Activated CD8-positive, alpha-beta memory T cell treated with anti-CD3 and anti-CD28 coated beads, Interleukin-2, amount 50 U/mL, for 4 hours (primary cell): ENCODE measurements around the gene MAST2.
"Not testable (repeated sequence)": the region's sequence is repeated elsewhere in the genome, so short reads cannot be mapped to it uniquely, and the experiment has no call there.

Source experiments
- DNase-seq: peaks from one replicate; pipeline ENCODE4 v3.0.0-alpha.2; 2020

Gene MAST2

DNA sequence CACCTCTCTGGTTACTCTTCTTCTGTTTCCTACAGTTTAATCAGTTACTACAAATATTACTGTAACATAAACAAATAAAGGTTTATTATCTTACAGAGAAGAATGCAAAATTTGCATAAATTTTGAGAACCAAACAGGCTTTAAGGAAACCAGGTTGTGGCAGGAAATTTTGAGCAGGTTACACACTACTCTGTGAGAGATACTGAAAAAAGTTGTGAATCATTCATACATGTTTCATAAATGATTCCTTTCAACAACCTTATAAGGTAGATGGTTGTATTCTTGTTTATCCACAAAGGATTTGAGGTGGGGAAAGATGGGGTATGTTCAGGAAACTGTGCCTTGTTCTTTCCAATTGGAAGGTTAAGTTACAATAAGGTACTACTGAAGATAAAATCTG lies 58.6 kb downstream of the MAST2 start:
- no peak for DNase-seq

GRCh38 chr1:45863218-45863617 lies 59.8 kb downstream of the MAST2 start:
- no peak for DNase-seq

- DNase-seq, result no peak
Measured at GRCh38 chr1:45864167-45865106, 61.0 kb downstream of the MAST2 start.

GRCh38 chr1:45867697-45868348 lies 64.4 kb downstream of the MAST2 start:
- no peak for DNase-seq

DNA sequence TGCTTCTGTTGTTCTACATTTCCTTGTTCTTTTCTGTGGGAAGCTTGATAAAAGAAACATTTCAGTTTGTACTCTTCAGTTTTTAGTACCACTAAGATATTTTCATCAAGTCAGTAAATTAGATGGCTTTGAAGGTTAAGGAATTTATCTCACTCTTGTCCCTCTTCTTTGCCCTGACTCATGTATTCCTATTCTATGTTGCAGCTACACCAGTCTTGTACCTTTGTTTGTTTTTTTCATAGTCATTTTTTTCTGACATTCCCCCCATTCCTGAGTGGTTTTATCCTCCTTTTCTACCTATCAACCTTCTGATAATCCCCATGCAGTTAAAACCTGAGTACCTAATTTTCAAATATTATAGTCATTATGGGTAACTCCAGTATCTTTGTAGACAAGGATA lies 65.4 kb downstream of the MAST2 start:
- DNase-seq, result no peak

- no peak for DNase-seq
Measured at GRCh38 chr1:45870500-45870899, 67.1 kb downstream of the MAST2 start.

DNA sequence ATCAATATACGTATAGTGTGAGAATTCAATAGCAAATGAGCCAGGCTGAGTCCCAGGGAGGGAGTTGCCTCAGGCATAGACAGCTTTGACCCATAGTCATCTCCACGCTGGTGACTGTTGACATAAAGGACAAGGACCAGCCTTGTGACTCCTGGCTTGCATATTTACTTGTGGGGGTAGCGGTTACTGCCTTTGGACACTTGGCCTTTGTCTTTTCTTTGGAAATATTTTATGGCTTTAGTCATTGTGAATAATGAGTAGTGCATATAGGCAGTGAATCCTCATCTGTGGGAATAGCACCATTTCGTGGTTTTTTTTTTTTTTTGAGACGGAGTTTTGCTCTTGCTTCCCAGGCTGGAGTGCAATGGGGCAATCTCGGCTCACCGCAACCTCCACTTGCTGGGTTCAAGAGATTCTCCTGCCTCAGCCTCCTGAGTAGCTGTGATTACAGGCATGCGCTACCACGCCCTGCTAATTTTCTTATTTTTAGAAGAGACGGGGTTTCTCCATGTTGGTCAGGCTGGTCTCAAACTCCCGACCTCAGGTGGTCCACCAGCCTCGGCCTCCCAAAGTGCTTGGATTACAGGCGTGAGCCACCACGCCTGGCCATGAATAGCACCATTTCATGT lies 68.9 kb downstream of the MAST2 start:
- not testable (repeated sequence) for DNase-seq

- no peak for DNase-seq
Measured at GRCh38 chr1:45876000-45876617, 72.7 kb downstream of the MAST2 start.

DNA sequence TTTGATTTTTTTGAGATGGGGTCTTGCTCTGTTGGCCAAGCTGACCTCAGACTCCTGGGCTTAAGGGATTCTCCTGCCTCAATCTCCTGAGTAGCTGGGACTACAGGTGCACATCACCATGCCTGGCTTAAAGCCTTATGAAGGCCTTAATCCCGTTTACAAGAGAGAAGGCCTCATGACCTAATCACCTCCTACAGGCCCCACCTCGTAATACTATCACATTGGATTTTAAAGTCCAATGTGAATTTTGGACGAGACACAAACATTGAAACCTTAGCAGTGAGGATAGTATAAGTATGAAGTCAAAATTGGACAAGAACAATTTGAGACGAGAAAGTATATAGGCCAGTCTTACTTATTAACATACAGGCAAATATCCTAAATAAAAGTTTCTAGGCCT lies 73.9 kb downstream of the MAST2 start:
- no peak for DNase-seq

- no peak for DNase-seq
Measured at GRCh38 chr1:45879885-45880598, 76.6 kb downstream of the MAST2 start.

GRCh38 chr1:45880930-45881329 lies 77.5 kb downstream of the MAST2 start:
- no peak for DNase-seq

DNA sequence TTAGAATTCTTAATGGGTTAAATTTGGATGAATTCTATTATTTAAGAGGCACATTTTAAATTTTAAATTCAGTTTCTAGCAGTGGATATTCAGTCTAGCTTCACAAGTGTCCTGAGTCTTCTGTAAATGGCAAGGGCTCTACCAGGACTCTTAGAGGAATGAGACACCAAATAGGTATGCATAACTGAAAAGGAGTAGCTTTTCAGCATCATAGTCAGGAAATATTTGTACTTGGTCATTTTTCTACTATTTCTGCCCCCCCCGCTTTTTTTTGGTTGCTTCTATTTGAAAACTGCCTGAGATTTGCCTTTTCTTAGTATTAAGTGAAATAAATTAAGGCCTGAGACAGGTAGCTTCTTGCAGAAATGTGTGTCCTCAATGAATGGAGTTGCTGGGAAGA lies 80.2 kb downstream of the MAST2 start:
- DNase-seq, result no peak

GRCh38 chr1:45884700-45885099 lies 81.3 kb downstream of the MAST2 start:
- no peak for DNase-seq

DNA sequence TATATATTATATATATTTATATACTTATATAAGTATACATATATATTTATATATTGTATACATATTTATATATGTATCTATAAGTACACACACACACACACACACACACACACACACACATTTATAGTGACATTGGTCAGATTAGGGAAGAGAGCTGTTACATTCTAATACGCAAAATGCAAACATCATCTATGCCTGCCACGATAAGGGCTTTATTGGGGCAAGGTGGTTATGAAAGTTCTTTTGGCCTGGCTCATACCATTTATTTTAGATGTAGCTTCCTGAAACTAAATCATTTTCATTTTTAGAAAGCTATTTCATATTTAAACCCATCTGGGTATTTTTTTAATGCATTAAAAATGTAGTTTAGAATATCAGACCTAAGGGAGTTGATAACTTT lies 82.8 kb downstream of the MAST2 start:
- no peak for DNase-seq

DNA sequence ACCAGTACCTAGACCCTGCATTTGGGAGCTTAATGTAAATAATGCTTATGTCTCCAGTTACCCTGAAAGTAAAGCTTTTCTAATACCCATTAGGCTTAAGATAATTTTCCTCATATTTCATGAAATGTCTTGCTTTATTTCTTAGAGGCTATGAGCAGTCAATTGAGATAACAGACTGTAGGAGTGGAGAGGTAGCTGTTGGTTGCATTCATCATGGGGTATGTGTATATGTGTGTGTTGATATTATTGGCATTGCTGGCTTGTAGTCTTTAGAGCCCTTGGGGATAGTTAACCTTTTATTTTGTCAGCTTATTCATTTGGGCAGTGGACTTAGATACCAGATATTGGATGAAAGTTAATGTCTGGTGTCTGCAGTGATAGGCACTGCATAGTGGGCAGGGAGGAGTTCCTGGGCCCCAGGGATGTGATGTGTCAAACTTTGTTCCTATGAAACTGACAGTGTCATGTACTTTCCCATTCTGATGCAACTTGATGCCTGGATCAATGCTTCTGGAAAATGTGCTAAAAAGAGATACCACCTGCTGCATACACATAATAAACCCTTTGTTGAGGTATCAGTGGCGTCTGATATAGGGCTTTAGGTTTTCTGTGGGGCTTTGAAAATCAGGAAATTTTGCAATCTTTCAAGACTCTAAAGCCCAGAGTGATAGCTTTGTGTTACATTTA lies 83.9 kb downstream of the MAST2 start:
- no peak for DNase-seq

GRCh38 chr1:45890078-45890477 lies 86.7 kb downstream of the MAST2 start:
- no peak for DNase-seq

GRCh38 chr1:45891087-45891486 lies 87.7 kb downstream of the MAST2 start:
- DNase-seq, result no peak

- no peak for DNase-seq
Measured at GRCh38 chr1:45892068-45892785, 88.8 kb downstream of the MAST2 start.

- DNase-seq, result no peak
Measured at GRCh38 chr1:45894331-45894730, 90.9 kb downstream of the MAST2 start.

DNA sequence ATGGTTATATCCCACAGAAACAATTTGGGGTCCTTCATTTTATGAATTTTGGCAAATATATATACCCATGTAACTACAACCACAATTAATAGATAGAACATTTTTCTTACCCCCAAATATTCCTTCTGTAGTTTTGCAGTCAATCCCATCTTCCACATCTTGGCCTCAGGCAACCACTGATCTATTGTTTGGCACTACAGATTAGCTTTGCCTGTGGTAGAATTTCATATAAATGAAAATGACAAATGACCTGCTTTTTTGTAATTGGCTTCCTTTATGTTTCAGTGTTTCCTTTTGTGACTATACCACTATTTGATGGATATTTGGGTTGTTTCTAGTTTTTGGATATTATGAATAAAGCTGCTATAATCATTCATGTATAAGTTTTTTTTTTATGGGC lies 91.5 kb downstream of the MAST2 start:
- DNase-seq, result no peak

- no peak for DNase-seq
Measured at GRCh38 chr1:45895406-45895805, 92.0 kb downstream of the MAST2 start.
